H1 (cell line): Measurements from ENCODE around the gene NDUFS7. TPM values are rescaled to one million over a fixed set of nuclear protein-coding genes. Genes with fewer than 3 reads are reported as not detected.

Experiments used
- POU5F1 ChIP-seq: IDR thresholded peaks from 2 replicates; pipeline ENCODE4 v1.6.1; 2011; ENCODE audit warnings: low read depth, mild to moderate bottlenecking, low read length, moderate library complexity
- RFX5 ChIP-seq: IDR thresholded peaks from 2 replicates; pipeline ENCODE4 v1.6.1; 2011; ENCODE audit warnings: low read depth, low read length, improper control_type of control experiment, borderline replicate concordance
- polyA plus RNA-seq, 7 experiments: library from polyadenylated mRNA; depleted of rRNA in 3 of 7; stranded (reverse) in 5 of 7; unstranded in 2 of 7; fragments of >200 nt in 5 of 7; fragments of 200-250 nt in 2 of 7; gene quantifications; 1 replicate in 5 of 7; 2 replicates in 1 of 7; 4 replicates in 1 of 7; pipeline versions ENCODE4 v1.2.1 to v1.2.3, GENCODE V29; 2011 to 2013; ENCODE audit warnings: missing spikeins in 2 of 7, mixed read lengths in 2 of 7
- total RNA-seq: library from RNA; stranded (reverse); fragmentation: NEBNext Ultra II Directional; extraction: Animal tissue kit (Norgen Biotek cat#: 25700); gene quantifications from 2 replicates; pipeline ENCODE4 v1.2.1, GENCODE V29; 2021
- TF ChIP-seq, protein P1 (sequence below): IDR thresholded peaks from 2 replicates; pipeline ENCODE4 v1.6.1; 2011; ENCODE audit warnings: low read length, improper control_type of control experiment

NDUFS7 gene
- total and polyA plus RNA-seq, 2 of the 8 experiments (the other 6 are each of a cell fraction or from before 2014, with no cell fraction given): 78.1 to 309 TPM

DNA sequence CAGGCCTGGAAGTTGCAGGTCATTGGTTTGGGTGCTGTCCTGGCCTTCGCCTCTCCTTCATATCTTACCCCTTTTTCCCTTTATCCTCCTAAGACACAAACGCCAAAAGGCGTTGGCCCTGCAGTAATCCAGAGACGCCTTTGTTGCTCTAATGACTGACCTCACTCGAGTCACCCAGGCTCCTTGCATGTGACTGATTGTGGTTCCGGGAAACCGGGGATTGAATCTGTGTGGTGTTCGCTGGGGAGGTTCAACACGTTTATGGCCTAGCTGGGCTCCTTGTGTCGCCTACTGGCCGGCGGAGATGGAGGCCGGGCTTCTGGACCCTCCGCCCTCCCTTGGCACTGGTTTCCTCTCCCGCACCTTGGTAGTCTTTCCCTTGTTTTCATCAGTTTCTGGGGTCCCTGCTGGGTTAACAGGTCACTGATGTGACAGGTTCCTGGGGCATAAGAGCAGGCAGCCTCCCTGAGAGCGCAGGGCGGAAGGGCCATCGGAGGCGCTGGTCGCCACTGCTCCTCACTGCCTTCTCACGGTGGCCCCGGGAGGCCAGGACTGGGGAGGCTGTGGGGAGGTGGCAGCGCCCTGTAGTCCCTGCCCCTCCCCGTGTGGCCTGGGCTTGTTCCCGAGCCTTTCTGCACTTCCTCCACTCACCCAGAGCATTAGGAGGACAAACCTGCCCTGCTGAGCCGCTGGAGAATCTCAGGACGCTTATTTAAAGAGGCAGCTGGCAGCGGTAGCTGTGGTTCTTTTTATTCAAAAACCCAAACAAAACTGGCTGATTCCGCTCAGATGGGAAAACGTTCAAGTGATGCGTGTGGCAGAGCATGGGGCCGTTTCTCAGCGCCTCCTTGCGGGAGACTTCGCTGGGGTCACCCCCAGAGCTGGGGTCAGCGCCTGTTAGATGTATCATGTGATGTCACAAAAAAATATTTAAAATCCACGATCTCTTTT is 18.1 kb upstream of the NDUFS7 start (continued):
- TF ChIP-seq RFX5 (no peak), POU5F1 (no peak)
- TF ChIP-seq, protein P1, sequence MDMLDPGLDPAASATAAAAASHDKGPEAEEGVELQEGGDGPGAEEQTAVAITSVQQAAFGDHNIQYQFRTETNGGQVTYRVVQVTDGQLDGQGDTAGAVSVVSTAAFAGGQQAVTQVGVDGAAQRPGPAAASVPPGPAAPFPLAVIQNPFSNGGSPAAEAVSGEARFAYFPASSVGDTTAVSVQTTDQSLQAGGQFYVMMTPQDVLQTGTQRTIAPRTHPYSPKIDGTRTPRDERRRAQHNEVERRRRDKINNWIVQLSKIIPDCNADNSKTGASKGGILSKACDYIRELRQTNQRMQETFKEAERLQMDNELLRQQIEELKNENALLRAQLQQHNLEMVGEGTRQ: no peak
